Measurements from ENCODE around the gene SND1.

SND1 gene

DNA sequence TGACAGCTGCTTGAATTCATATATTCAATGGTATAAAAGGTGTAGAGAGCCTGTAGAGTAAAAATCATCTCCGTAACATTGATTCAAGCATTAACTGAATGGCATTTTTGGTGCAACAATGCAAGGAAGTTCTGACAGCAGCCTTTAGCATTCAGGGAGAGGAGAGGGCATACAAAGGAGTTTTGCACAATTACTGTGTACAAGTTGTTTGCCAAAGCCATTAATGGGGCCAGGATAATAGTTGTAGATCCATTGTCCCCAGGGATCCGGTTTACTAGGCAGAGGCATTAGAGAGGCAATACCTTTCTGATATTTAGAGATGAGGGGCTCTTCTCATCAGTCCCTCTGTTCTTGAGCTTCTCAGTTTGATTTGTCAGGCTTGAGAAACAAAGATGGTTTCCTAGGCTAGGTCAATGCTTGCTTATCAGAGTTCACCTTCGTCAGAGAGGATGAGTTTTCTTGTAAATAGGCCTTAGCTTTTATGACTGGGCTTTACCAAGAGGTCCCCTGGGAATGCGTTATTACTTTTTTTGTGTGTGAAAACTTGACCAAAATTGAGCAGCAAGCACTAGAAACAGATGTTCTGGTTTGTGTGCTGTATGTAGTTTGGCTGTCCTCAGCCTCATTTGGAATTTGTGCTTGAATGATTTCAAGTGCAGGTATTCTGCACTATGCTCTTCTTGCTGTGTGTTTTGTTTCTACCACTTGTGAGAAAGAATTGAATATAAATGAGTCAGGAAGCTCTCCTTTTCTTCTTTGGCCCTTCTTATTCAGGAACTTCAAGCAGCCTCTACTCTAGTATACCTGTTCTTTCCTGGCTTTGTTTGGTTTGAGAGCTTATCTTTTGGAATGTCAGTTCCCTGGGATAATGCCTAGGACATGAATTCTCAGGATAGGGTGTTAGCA is 32.0 kb downstream of the SND1 start:
- no peak for TF ChIP-seq CTCF (IDR thresholded peaks at IDR 0.05; ENCODE audit: low read depth, low read length)

GRCh38 chr7:127689194-127689772 is 37.3 kb downstream of the SND1 start:
- TF ChIP-seq CTCF (IDR thresholded peaks at IDR 0.05; ENCODE audit: low read depth, low read length): no peak
- H3K4me3 ChIP-seq (ENCODE audit: low read depth, low read length): no peak overlapping the region

More for the DNA sequence above, 32.0 kb downstream of the SND1 start:
- no peak overlapping the region for H3K4me3 ChIP-seq (ENCODE audit: low read depth, low read length)

DNA sequence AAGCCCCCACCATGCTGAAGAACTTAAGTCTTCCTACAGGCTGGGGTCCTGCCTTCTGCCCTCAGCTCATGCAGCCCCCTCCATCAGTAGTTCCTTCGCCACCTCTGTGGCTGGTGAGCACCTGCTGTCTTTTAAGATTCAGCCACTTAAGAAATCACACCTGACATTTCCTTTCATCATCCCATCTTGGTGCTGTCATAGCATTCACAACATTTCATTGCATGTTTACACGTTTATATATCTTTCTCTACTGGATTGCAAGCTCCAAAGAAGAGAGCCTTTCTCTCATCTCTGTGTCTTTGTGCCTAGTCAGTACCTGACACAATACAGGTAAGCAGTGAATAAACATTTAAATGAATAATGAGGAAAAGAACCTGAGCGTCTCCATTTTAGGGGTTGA is 38.3 kb downstream of the SND1 start:
- H3K4me3 ChIP-seq (ENCODE audit: low read depth, low read length): no peak overlapping the region
- no peak for TF ChIP-seq CTCF (IDR thresholded peaks at IDR 0.05; ENCODE audit: low read depth, low read length)

GRCh38 chr7:127690806-127691205 is 38.8 kb downstream of the SND1 start:
- TF ChIP-seq CTCF (IDR thresholded peaks at IDR 0.05; ENCODE audit: low read depth, low read length): no peak
- H3K4me3 ChIP-seq (ENCODE audit: low read depth, low read length): no peak overlapping the region

DNA sequence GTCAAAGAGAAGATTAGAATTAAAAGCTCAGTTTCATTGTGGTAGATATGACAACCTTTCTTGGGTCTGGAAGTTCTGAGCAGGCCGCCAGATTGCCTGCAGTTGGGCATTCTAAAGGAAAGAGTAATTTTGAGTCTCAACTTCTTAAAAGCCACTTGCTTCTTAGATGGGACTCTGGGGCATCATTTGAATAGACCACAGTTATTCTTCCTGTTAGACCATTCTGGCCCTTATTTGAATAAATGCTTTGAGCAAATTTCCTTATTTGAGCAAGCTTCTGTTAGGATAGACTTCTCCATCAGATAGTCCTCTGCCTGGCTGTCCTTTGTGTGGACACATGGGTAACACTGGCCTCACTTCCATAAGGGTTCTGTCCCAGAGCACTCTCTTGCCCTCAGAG is 40.2 kb downstream of the SND1 start:
- no peak for TF ChIP-seq CTCF (IDR thresholded peaks at IDR 0.05; ENCODE audit: low read depth, low read length)
- no peak overlapping the region for H3K4me3 ChIP-seq (ENCODE audit: low read depth, low read length)

GRCh38 chr7:127699853-127700252 is 47.9 kb downstream of the SND1 start:
- TF ChIP-seq CTCF (IDR thresholded peaks at IDR 0.05; ENCODE audit: low read depth, low read length): no peak
- H3K4me3 ChIP-seq (ENCODE audit: low read depth, low read length): no peak overlapping the region

GRCh38 chr7:127702052-127702652 is 50.2 kb downstream of the SND1 start:
- no peak for TF ChIP-seq CTCF (IDR thresholded peaks at IDR 0.05; ENCODE audit: low read depth, low read length)
- no peak overlapping the region for H3K4me3 ChIP-seq (ENCODE audit: low read depth, low read length)
